C4-2B (cell line): ENCODE measurements around the gene TNIP1.
A peak's percentile ranks its signal among the peaks of the same experiment; 100 is the strongest.

Experiments
- ZFX ChIP-seq: fragments of 450-650 bp; IDR thresholded peaks from 2 replicates; pipeline ENCODE4 v1.6.1; 2017
- TF ChIP-seq, protein P1 (sequence below): fragments of 450-650 bp; conservative IDR thresholded peaks from 2 replicates; pipeline ENCODE4 v1.5.1; 2017; ENCODE audit warnings: mild to moderate bottlenecking

DNA sequence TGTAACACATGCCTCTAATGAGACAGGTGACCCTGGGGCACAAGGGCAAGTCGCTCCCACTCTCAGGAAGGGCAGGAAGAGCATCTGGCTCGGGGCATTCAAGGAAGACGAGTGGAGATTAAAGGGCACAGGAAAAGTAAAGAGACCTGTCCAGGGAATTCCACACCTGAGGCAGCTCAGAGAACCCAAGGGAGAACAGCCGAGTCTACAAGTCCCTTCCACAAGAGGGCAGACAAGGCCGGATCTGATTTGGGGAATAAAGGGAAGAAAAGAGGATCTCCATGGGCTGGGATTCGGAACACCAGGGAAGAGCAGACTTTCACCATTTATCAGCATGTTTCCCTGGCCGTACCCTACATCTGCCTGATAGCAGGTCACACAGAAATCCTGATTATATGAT lies 32.3 kb downstream of the TNIP1 start:
- TF ChIP-seq, protein P1, sequence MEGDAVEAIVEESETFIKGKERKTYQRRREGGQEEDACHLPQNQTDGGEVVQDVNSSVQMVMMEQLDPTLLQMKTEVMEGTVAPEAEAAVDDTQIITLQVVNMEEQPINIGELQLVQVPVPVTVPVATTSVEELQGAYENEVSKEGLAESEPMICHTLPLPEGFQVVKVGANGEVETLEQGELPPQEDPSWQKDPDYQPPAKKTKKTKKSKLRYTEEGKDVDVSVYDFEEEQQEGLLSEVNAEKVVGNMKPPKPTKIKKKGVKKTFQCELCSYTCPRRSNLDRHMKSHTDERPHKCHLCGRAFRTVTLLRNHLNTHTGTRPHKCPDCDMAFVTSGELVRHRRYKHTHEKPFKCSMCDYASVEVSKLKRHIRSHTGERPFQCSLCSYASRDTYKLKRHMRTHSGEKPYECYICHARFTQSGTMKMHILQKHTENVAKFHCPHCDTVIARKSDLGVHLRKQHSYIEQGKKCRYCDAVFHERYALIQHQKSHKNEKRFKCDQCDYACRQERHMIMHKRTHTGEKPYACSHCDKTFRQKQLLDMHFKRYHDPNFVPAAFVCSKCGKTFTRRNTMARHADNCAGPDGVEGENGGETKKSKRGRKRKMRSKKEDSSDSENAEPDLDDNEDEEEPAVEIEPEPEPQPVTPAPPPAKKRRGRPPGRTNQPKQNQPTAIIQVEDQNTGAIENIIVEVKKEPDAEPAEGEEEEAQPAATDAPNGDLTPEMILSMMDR, result peak; percentile 14; the same call in 1 of the 2 replicates
- TF ChIP-seq ZFX, result no peak
